ENCODE data around the gene PCMT1. TPM values are rescaled to one million over a fixed set of nuclear protein-coding genes. Genes with fewer than 3 reads are reported as not detected.

Gene PCMT1
- total RNA-seq, 2 experiments from 2014 or later = 14.4 to 15.7 TPM

DNA sequence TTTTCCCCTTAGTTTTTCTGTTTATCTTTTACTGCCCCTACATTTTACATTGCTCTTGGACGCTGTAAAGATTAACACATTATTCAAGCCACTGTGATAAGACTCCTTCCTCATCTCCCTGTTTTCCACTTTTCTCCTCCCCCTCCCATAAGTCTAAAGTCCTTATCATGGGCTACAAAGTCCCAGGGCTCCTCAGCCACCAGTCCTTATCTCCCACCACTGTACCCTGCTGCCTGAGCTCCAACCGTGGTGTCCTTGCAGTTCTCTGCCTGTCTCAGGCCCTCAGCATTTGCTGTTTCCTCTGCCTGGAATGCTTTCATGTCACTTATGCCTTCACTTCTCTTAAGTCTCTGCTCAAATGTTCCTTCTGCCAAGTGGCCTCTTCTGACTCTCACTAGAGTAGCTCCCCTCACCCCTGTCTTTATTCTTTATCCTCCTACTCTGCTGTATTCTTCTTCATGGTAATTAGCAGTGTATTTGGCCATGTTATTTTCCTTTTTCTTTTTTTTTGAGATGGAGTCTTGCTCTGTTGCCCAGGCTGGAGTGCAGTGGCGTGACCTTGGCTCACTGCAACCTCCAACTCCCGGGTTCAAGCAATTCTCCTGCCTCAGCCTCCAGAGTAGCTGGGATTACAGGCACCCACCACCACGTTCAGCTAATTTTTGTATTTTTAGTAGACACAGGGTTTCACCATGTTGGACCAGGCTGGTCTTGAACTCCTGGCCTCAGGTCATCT is 20.9 kb upstream of the PCMT1 start:
- Histone ChIP-seq H3K27me3 (ENCODE audit: control insufficient read depth in 1 of 2, insufficient read depth in 2 of 2, low read length in 2 of 2) (no peaks in the 10 kb centered on the region), H3K27ac (ENCODE audit: low read depth in 1 of 2, low read length in 2 of 2) (peak overlapping the region in 1 of 2 donors; percentile 35), H3K9me3 (ENCODE audit: control insufficient read depth in 1 of 2, insufficient read depth in 1 of 2, low read length in 2 of 2) (no peaks in the 10 kb centered on the region), H3K4me3 (ENCODE audit: low read length) (no peak overlapping the region), H3K36me3 (ENCODE audit: insufficient read depth, low read length) (peaks cover 50% of the 10 kb centered on the region), H3K4me1 (ENCODE audit: insufficient read depth, low read length) (peaks cover 10% of the 10 kb centered on the region)
- Mint-ChIP-seq H3K36me3 (ENCODE audit: low read depth) (peaks cover 74% of the 10 kb centered on the region), H3K4me3 (peak overlapping the region; percentile 61), H3K4me1 (ENCODE audit: low read depth) (peaks cover 19% of the 10 kb centered on the region), H3K9me3 (no peaks in the 10 kb centered on the region), H3K27ac (peak overlapping the region; percentile 77), H3K27me3 (no peaks in the 10 kb centered on the region)
- ATAC-seq (ENCODE audit: poor library complexity) (no peak), DNase-seq (no peak)
- intact Hi-C loops (cut with DNase I, micrococcal nuclease) = loop anchor here (2.0 to 10.0 kb wide), 2 partner anchors 16 to 196 kb away; partner anchors contain the start of gene RAET1G (in 2 of the 2)
- CTCF ChIA-PET = no interaction called here
- TF ChIP-seq, protein P1, sequence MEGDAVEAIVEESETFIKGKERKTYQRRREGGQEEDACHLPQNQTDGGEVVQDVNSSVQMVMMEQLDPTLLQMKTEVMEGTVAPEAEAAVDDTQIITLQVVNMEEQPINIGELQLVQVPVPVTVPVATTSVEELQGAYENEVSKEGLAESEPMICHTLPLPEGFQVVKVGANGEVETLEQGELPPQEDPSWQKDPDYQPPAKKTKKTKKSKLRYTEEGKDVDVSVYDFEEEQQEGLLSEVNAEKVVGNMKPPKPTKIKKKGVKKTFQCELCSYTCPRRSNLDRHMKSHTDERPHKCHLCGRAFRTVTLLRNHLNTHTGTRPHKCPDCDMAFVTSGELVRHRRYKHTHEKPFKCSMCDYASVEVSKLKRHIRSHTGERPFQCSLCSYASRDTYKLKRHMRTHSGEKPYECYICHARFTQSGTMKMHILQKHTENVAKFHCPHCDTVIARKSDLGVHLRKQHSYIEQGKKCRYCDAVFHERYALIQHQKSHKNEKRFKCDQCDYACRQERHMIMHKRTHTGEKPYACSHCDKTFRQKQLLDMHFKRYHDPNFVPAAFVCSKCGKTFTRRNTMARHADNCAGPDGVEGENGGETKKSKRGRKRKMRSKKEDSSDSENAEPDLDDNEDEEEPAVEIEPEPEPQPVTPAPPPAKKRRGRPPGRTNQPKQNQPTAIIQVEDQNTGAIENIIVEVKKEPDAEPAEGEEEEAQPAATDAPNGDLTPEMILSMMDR (IDR thresholded peaks at IDR 0.05) = no peak
- POLR2A ChIA-PET = interaction anchor here (0.7 to 1.2 kb wide), 2 partner anchors 11 to 68 kb away, joined by 3 to 9 read pairs; partner anchors contain the start of gene LATS1

DNA sequence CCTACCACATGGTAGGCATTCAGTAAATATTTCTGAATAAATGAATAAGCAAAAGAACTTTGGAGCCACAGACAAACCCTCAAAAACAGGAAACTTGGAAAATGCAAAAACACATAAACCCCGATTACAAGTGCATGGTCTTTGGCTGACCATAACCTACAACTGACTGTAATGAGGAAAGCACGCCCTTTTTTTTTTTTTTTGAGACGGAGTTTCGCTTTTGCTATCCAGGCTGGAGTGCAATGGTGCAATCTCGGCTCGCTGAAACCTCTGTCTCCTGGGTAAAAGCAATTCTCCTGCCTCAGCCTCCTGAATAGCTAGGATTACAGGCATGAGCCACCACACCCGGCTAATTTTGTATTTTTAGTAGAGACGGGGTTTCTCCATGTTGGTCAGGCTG is 19.7 kb upstream of the PCMT1 start:
- ChIA-PET CTCF (interaction anchor here (0.8 kb wide), 1 partner anchor 90 kb away, joined by 3 read pairs; no protein-coding TSS in a partner anchor), POLR2A (interaction anchor here (1.0 kb wide), 1 partner anchor 12 kb away, joined by 3 read pairs; the partner anchor contains the start of gene LATS1)
- no peak for ATAC-seq (ENCODE audit: poor library complexity)
- Histone ChIP-seq H3K4me3 (ENCODE audit: low read length) (no peak overlapping the region), H3K36me3 (ENCODE audit: insufficient read depth, low read length) (peaks cover 55% of the 10 kb centered on the region), H3K27ac (ENCODE audit: low read depth in 1 of 2, low read length in 2 of 2) (no peak overlapping the region), H3K9me3 (ENCODE audit: control insufficient read depth in 1 of 2, insufficient read depth in 1 of 2, low read length in 2 of 2) (no peaks in the 10 kb centered on the region), H3K4me1 (ENCODE audit: insufficient read depth, low read length) (peaks cover 10% of the 10 kb centered on the region), H3K27me3 (ENCODE audit: control insufficient read depth in 1 of 2, insufficient read depth in 2 of 2, low read length in 2 of 2) (no peaks in the 10 kb centered on the region)
- no peaks in the 10 kb centered on the region for H3K27me3 Mint-ChIP-seq
- H3K36me3 Mint-ChIP-seq (ENCODE audit: low read depth) = peaks cover 79% of the 10 kb centered on the region
- DNase-seq = no peak
- H3K27ac Mint-ChIP-seq = no peak overlapping the region
- no peaks in the 10 kb centered on the region for H3K9me3 Mint-ChIP-seq
- intact Hi-C loops (cut with DNase I, micrococcal nuclease) = loop anchor here (2.0 to 10.0 kb wide), 2 partner anchors 15 to 195 kb away; partner anchors contain the start of gene RAET1G (in 2 of the 2)
- H3K4me3 Mint-ChIP-seq = no peak overlapping the region
- peaks cover 14% of the 10 kb centered on the region for H3K4me1 Mint-ChIP-seq (ENCODE audit: low read depth)
- TF ChIP-seq, protein P1 (IDR thresholded peaks at IDR 0.05) = no peak

DNA sequence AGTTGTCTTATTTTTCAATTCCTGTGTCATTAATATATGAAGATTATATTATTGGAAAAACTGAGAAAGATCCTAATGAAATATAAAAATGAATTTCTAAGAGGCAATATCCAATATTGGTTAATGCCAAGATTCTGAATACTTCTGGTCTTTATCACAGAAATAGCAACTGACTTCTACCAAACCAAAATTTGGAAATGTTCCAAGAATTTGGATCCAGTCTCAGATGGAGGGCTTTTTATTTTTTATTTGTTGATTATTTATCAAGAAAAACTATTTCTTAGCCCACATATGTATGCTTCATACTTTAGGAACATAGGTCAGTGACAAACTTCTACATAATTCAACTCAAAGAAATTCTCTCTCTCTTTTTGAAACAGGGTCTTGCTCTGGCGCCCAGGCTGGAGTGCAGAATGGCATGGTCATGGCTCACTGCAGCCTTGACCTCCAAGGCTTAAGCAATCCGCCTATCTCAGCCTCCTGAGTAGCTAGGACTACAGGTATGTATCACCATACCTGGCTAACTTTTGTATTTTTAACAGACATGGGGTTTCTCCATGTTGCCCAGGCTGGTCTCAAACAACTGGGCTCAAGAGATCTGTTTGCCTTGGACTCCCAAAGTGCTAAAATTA is 16.3 kb upstream of the PCMT1 start:
- intact Hi-C loops (cut with DNase I, micrococcal nuclease) = no loop called here
- H3K9me3 Mint-ChIP-seq = no peaks in the 10 kb centered on the region
- Histone ChIP-seq H3K4me1 (ENCODE audit: insufficient read depth, low read length) (peaks cover 10% of the 10 kb centered on the region), H3K36me3 (ENCODE audit: insufficient read depth, low read length) (peaks cover 77% of the 10 kb centered on the region), H3K27me3 (ENCODE audit: control insufficient read depth in 1 of 2, insufficient read depth in 2 of 2, low read length in 2 of 2) (no peaks in the 10 kb centered on the region), H3K4me3 (ENCODE audit: low read length) (no peak overlapping the region), H3K9me3 (ENCODE audit: control insufficient read depth in 1 of 2, insufficient read depth in 1 of 2, low read length in 2 of 2) (no peaks in the 10 kb centered on the region), H3K27ac (ENCODE audit: low read depth in 1 of 2, low read length in 2 of 2) (no peak overlapping the region)
- ChIA-PET POLR2A (interaction anchor here (0.7 to 1.1 kb wide), 2 partner anchors 15 to 45 kb away, joined by 3 to 4 read pairs; partner anchors contain the start of gene LATS1), CTCF (no interaction called here)
- no peak overlapping the region for H3K27ac Mint-ChIP-seq
- H3K4me3 Mint-ChIP-seq = no peak overlapping the region
- ATAC-seq (ENCODE audit: poor library complexity) (no peak), DNase-seq (no peak)
- peaks cover 78% of the 10 kb centered on the region for H3K36me3 Mint-ChIP-seq (ENCODE audit: low read depth)
- no peaks in the 10 kb centered on the region for H3K27me3 Mint-ChIP-seq
- TF ChIP-seq, protein P1 (IDR thresholded peaks at IDR 0.05) = no peak
- peaks cover 8% of the 10 kb centered on the region for H3K4me1 Mint-ChIP-seq (ENCODE audit: low read depth)
